GM18951 (cell line): Measurements from ENCODE around the gene NECTIN1.

Source experiments
- POLR2A ChIP-seq: IDR thresholded peaks from 4 replicates; pipeline ENCODE4 v1.6.1; 2011; ENCODE audit warnings: mild to moderate bottlenecking; ENCODE audit not compliant: insufficient read length, insufficient read depth; ENCODE audit errors: extremely low read depth
- in situ Hi-C: fragments of 300-500 bp; cut with MboI; formaldehyde crosslinking; loops from one replicate; pipeline ENCODE4 v1.12.0; 2022; ENCODE audit warnings: low sequenced_read_pairs, mixed read lengths, inconsistent platforms; ENCODE audit not compliant: unreplicated experiment

Gene NECTIN1

GRCh38 chr11:119737366-119738058, 8.5 kb upstream of the NECTIN1 start:
- in situ Hi-C loops, result no loop called here
- no peak for TF ChIP-seq POLR2A

DNA sequence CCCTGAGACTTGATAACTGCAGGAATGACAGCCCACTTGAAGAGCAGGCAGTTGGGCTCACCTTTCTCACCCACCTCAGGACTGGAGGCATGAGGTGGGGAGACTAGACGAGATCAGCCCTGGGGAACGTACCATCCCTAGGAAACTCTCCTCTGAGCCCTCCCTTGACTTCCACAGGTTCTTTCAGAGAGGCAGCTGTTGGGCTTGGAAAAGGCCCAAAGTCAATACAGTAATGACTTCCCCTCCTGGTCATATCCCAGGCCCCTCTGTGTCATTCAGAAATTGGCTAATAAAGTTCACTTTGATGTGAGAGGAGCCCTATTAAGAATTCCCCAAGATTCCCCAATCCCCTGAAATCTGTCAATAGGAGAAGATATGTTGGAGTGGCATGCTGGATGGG, 5.8 kb upstream of the NECTIN1 start:
- TF ChIP-seq POLR2A, result no peak

DNA sequence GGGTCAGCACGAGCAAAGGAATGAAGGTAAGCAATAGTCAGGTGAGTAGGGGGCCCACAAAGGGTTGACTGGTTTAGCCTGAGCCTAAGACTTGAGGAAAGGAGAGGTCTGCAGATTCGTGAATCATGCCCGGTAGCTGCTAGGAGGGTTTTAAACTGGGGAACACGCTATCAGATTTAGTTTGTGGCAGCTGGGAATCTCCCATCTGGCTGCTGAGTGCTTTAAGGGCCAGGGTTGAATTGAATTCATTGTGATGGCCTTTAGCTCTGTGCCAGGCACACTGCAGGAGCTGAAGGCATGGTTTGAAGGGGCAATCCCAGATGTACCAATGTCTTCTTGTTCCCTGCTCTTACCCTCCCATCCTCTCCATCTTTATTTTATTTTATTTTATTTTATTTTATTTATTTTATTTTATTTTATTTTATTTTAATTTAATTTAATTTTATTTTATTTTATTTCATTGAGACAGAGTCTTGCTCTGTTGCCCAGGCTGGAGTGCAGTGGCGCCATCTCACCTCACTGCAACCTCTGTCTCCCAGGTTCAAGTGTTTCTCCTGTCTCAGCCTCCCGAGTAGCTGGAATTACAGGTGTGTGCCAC, 1.9 kb upstream of the NECTIN1 start:
- in situ Hi-C loops, result no loop called here
- TF ChIP-seq POLR2A, result no peak

More for the DNA sequence above, 5.8 kb upstream of the NECTIN1 start:
- in situ Hi-C loops, result no loop called here

- no peak for TF ChIP-seq POLR2A
- in situ Hi-C loops, result no loop called here
Measured at GRCh38 chr11:119729951-119730613, 1.1 kb upstream of the NECTIN1 start.

DNA sequence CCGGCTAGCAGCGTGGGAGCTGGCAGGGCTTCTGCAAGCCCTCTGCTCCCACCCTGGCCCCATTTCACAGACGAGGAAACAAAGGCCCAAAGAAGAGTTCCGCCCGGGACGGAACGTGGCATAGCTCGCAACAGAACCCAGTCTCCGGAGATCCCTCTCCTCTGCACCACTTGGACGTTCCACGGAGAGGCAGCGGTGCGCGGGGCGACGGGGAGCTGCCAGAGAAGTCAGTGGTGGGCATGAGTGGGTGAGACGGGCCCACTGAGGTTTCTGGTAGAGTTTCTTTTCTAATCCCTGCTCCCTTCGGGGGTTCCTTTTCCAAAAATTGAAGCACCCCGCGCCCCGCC, 554 bp upstream of the NECTIN1 start:
- in situ Hi-C loops, result no loop called here
- TF ChIP-seq POLR2A, result no peak

DNA sequence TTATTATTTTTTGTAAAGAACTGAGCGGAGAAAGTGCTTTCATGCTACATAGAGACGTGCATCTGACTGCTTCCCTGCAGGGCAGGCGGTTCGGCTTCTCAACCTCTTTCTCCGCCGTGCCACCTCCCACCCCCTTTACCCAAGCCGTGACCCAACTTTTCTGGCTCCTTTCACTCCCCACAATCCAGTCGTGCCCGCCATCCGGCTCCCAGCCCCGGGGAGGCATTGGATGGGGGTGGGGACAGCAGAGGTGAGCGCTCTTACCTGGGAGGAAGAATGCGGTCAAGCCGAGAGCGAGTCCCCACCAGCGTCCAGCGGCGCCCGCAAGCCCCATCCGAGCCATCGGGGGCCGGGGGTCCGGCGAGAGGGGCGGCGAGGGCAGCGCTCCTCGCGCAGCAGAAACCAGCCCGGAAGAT, 781 bp downstream of the NECTIN1 start:
- TF ChIP-seq POLR2A, result no peak
- in situ Hi-C loops, result no loop called here

GRCh38 chr11:119727523-119728151, 1.4 kb downstream of the NECTIN1 start:
- in situ Hi-C loops, result no loop called here
- TF ChIP-seq POLR2A, result no peak

- in situ Hi-C loops, result no loop called here
- no peak for TF ChIP-seq POLR2A
Measured at GRCh38 chr11:119726585-119727522, 2.1 kb downstream of the NECTIN1 start.

DNA sequence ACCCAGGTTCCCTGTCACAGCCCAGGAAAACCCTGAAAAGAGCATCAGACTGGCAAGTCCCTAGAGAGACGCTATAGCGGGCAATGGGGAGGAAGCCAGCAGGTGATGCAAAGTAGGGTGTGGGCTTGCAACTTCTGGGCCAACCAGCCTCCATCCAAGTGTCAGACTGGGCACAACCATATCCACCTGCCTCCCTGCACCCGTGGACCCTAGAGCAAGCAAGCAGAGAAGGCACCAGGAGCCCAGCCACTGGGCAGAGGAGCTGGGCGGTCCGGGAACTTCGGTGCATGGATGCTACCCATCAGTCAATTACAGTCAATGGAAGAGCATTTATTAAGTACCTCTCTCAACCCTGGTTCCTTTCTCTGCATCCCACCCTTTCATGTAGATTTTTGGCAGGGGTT, 2.8 kb downstream of the NECTIN1 start:
- no peak for TF ChIP-seq POLR2A
- in situ Hi-C loops, result no loop called here

GRCh38 chr11:119724956-119725355, 4.0 kb downstream of the NECTIN1 start:
- in situ Hi-C loops, result no loop called here
- no peak for TF ChIP-seq POLR2A

DNA sequence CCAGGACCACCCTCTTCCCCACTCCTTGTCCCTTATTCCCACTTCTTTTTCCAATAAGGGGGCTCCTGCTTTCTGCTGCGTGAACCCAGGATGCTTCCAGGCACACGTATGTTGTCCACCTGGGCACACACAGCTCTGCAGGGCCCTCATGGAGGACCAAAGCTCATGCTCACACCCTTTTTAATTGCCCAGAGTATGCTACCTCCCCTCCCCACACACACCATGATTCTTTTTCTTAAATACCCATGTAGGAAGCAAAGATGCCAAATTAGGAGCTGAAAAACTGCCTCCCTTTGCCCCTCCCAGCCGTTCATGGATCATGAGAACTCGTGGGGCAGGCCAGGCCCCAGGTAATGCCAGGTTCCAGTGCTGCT, 5.1 kb downstream of the NECTIN1 start:
- in situ Hi-C loops, result no loop called here
- TF ChIP-seq POLR2A, result no peak

- TF ChIP-seq POLR2A, result no peak
- in situ Hi-C loops, result no loop called here
Measured at GRCh38 chr11:119723243-119723951, 5.6 kb downstream of the NECTIN1 start.
